Activated CD4-positive, alpha-beta memory T cell treated with anti-CD3 and anti-CD28 coated beads for 36 hours (primary cell): ENCODE results near the gene ZNF630. TPM values are rescaled to one million over a fixed set of nuclear protein-coding genes. Genes with fewer than 3 reads are reported as not detected.
A peak's percentile ranks its signal among the peaks of the same experiment; 100 is the strongest.
"Not testable (repeated sequence)": the region's sequence is repeated elsewhere in the genome, so short reads cannot be mapped to it uniquely, and the experiment has no call there.

ENCODE experiments used
- CTCF ChIA-PET: fragments of 350-600 bp; sonication (Branson Sonifier 250); formaldehyde crosslinking; loops from one replicate; lab custom pipeline; 2021; ENCODE audit warnings: antibody characterized with exemption, inconsistent platforms; lab: Charles Lee
- POLR2A ChIA-PET: fragments of 350-600 bp; sonication (Branson Sonifier 250); formaldehyde crosslinking; loops from one replicate; lab custom pipeline; 2021; ENCODE audit warnings: antibody characterized with exemption; lab: Charles Lee
- DNase-seq: peaks from one replicate; pipeline ENCODE4 v3.0.0-alpha.2; 2020
- H3K27ac Mint-ChIP-seq: one replicate; pipeline ENCODE4 v1.8.0; 2021; ENCODE audit warnings: mixed read lengths
- H3K27me3 Mint-ChIP-seq: one replicate; pipeline ENCODE4 v1.8.0; 2021; ENCODE audit warnings: mixed read lengths
- H3K36me3 Mint-ChIP-seq: one replicate; pipeline ENCODE4 v1.8.0; 2021; ENCODE audit warnings: mixed read lengths
- H3K4me1 Mint-ChIP-seq: one replicate; pipeline ENCODE4 v1.8.0; 2021; ENCODE audit warnings: low read depth, mixed read lengths
- H3K4me3 Mint-ChIP-seq: one replicate; pipeline ENCODE4 v1.8.0; 2021; ENCODE audit warnings: mild to moderate bottlenecking, mixed read lengths
- H3K9me3 Mint-ChIP-seq: one replicate; pipeline ENCODE4 v1.8.0; 2021; ENCODE audit warnings: mixed read lengths
- intact Hi-C: fragments of 100-400 bp; cut with micrococcal nuclease; formaldehyde crosslinking; loops from one replicate; pipeline ENCODE4 v1.15.1; 2023
- total RNA-seq, 2 experiments: library from RNA; stranded (reverse); gene quantifications; one replicate each; pipeline ENCODE4 v1.2.3, GENCODE V29; 2021

The ZNF630 gene
- total RNA-seq, 2 experiments from 2014 or later: 1.5 to 2.4 TPM

DNA sequence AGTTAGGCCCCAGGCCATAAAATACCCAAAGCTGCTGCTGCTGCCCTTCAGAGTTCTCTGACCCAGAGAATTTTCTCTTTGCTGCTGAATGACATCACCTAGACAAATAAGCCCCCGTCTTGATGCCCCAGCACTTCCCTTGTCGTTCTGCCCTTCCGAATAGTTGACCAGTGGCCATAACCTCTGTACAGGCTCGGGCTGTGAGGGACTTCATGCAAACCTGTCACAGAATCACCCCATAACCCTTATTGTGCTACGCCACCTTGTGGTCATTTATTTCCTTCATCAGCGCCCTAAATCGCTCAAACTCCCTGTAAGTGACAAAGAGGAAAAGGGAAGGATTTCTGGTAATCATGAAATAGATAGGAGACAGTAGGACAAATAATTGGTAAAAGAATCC is 45.9 kb downstream of the ZNF630 start:
- Mint-ChIP-seq H3K4me1 (peaks cover 8% of the 10 kb centered on the region), H3K27me3 (no peaks in the 10 kb centered on the region), H3K27ac (no peak overlapping the region), H3K36me3 (no peaks in the 10 kb centered on the region), H3K4me3 (no peak overlapping the region), H3K9me3 (no peaks in the 10 kb centered on the region)
- ChIA-PET CTCF (interaction anchor here (1.7 to 3.0 kb wide), 4 partner anchors 67 to 193 kb away, joined by 5 to 24 read pairs (median 13); partner anchors contain the start of gene ZNF81), POLR2A (no interaction called here)
- peak; percentile 40 for DNase-seq
- intact Hi-C loops: loop anchor here (5.0 kb wide), 1 partner anchor 173 kb away; no protein-coding TSS in a partner anchor

DNA sequence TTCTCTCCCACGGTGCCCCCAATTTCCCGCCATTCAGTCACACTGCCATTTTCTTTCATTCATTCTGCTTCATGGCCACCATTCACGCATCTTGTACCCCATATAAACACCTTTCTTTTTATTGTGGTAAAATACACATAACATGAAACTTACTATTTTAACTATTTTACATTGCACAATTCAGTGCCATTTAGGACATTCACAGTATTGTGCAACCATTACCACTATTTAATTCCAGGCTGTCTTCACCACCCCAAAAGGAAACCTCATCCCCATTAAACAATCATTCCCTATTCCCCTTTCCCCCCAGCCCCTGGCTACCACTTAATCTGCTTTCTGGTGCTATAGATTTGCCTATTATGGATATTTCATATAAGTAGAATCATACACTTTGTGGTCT is 48.7 kb downstream of the ZNF630 start:
- CTCF ChIA-PET: no interaction called here
- POLR2A ChIA-PET: no interaction called here
- Mint-ChIP-seq H3K36me3 (no peaks in the 10 kb centered on the region), H3K27me3 (no peaks in the 10 kb centered on the region), H3K27ac (no peak overlapping the region), H3K9me3 (no peaks in the 10 kb centered on the region), H3K4me1 (peaks cover 8% of the 10 kb centered on the region), H3K4me3 (no peak overlapping the region)
- intact Hi-C loops: loop anchor here (5.0 kb wide), 1 partner anchor 460 kb away; the partner anchor contains the start of gene ARAF
- no peak for DNase-seq

DNA sequence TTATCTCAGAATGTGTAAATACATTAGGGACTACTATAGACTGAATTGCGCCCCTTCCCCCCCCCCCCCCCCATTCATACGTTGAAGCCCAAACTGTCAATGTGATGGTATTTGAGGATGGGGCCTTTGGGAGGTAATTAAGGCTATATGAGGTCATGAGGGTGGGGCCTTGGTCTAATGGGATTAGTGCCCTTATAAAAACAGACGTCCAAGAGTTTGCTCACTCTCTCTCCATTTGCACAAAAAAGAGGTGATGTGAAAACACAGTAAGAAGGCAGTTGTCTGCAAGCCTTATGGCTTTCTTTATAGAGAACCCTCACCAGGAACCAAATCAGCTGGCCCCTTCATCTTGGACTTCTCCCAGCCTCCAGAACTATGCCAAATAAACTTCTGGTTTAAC is 49.3 kb downstream of the ZNF630 start:
- H3K36me3 Mint-ChIP-seq: no peaks in the 10 kb centered on the region
- H3K9me3 Mint-ChIP-seq: no peaks in the 10 kb centered on the region
- H3K4me3 Mint-ChIP-seq: no peak overlapping the region
- H3K27ac Mint-ChIP-seq: no peak overlapping the region
- intact Hi-C loops: loop anchor here (5.0 kb wide), 1 partner anchor 460 kb away; the partner anchor contains the start of gene ARAF
- no peak for DNase-seq
- peaks cover 8% of the 10 kb centered on the region for H3K4me1 Mint-ChIP-seq
- CTCF ChIA-PET: no interaction called here
- POLR2A ChIA-PET: no interaction called here
- no peaks in the 10 kb centered on the region for H3K27me3 Mint-ChIP-seq

DNA sequence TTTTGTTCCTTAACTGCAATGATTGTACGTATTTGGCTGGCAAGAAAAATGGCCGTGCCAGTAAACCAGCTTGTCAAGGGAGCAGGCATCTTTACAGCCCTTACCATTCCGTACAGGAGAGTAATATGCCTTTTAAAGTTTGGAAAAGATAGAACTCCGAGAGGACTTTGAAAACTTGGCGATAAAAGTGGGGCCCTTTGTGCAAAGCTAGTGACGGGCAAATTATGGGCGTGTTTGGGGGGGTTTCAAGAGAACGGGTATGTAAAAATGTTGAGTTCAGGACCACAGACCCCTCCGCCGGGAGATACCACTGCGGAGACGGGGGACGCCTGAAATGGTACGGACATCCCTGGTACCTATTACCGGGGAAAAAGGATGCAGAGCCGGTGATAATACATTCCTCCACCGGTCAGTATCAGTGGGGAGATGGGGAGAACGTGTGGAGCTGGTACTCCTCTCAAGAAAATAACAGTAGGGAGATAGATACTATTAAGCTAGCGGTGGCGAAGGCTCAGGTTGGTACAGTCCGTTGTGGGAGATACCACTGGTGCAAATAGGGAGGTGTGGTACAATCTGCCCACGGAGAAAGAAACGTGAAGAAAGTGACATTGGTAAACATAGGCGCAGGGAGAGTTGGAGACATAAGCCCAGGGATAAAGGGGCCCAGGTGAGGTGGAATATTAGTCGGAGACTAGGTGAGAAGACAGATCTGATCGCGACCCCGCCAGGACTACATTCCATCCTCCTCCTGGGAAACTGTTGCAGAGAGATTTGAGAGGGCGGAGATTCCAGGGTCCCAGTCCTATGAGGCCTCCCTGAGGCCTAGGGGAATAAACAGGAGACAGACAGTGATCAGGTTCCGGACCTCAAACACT is 50.2 kb downstream of the ZNF630 start:
- Mint-ChIP-seq H3K27ac (peak overlapping the region; percentile 95), H3K27me3 (no peaks in the 10 kb centered on the region), H3K36me3 (no peaks in the 10 kb centered on the region), H3K4me1 (peaks cover 8% of the 10 kb centered on the region), H3K4me3 (peak overlapping the region; percentile 88), H3K9me3 (no peaks in the 10 kb centered on the region)
- peak; percentile 79 for DNase-seq
- intact Hi-C loops: loop anchor here (2.0 to 5.0 kb wide), 3 partner anchors 362 to 538 kb away; partner anchors contain the start of genes ARAF, UXT and ZNF41
- ChIA-PET POLR2A (interaction anchor here (1.3 kb wide), 1 partner anchor 185 kb away, joined by 3 read pairs; the partner anchor contains the start of gene ZNF81), CTCF (no interaction called here)

DNA sequence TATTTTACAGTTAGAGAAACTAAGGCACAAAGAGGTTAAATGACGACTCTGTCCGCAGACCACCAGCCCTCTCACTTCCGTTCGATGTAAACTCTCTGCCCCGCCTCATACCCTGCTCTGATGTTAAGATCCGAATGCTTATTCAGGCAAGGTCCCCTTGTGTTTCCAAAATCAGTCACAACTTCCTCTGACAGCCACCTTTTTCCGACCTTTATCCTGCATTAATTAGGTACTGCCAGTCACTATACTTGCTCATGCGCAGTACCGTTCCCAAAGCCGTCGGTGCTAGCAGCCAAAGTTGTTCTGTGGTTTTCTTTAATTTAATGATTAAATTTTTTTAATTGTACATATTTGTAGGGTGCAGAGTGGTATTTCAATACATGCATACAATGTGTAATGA is 51.0 kb downstream of the ZNF630 start:
- intact Hi-C loops: loop anchor here (2.0 to 5.0 kb wide), 3 partner anchors 362 to 538 kb away; partner anchors contain the start of genes ARAF, UXT and ZNF41
- POLR2A ChIA-PET: interaction anchor here (1.3 kb wide), 1 partner anchor 184 kb away, joined by 3 read pairs; the partner anchor contains the start of gene ZNF81
- peak; percentile 53 for DNase-seq
- H3K27me3 Mint-ChIP-seq, CTCF ChIA-PET, H3K9me3 Mint-ChIP-seq, H3K4me1 Mint-ChIP-seq, H3K36me3 Mint-ChIP-seq: not testable (repeated sequence)
- Mint-ChIP-seq H3K27ac (peak overlapping the region; percentile 45), H3K4me3 (peak overlapping the region; percentile 88)

DNA sequence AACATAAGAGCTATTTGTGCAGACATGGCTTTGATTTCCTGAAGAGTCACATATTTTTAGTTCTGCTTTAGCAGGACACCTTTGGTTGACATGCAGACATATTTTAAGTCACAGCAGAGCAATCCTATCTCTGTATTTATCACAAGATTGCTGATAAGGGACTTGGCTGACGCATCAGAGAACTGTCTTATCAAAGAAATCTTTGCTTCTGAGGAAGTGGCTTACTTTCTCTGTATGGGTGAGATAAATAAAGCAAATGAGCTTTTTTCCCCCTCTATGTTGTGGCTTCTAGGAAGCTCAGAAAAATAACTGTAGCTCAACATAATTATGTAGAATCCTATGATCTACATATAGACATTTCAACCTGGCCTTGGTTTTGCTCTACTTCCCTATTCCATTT is 51.5 kb downstream of the ZNF630 start:
- H3K9me3 Mint-ChIP-seq, H3K27me3 Mint-ChIP-seq, H3K27ac Mint-ChIP-seq, H3K4me3 Mint-ChIP-seq, POLR2A ChIA-PET, H3K36me3 Mint-ChIP-seq, DNase-seq, H3K4me1 Mint-ChIP-seq, CTCF ChIA-PET: not testable (repeated sequence)
- intact Hi-C loops: loop anchor here (2.0 to 5.0 kb wide), 3 partner anchors 361 to 537 kb away; partner anchors contain the start of genes ARAF, UXT and ZNF41

DNA sequence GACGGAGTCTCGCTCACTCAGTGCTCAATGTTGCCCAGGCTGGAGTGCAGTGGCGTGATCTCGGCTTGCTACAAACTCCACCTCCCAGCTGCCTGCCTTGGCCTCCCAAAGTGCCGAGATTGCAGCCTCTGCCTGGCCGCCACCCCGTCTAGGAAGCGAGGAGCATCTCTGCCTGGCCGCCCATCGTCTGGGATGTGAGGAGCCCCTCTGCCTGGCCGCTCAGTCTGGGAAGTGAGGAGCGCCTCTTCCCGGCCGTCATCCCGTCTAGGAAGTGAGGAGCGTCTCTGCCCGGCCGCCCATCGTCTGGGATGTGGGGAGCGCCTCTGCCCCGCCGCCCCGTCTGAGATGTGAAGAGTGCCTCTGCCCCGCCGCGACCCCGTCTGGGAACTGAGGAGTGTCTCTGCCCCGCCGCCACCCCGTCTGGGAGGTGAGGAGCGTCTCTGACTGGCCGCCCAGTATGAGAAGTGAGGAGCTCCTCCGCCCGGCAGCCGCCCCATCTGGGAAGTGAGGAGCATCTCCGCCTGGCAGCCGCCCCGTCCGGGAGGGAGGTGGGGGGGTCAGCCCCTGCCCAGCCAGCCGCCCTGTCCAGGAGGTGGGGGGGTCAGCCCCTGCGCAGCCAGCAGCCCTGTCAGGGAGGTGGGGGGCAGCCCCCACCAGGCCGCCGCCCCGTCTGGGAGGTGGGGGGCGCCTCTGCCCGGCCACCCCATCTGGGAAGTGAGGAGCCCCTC is 54.7 kb downstream of the ZNF630 start:
- H3K9me3 Mint-ChIP-seq, H3K36me3 Mint-ChIP-seq, H3K27ac Mint-ChIP-seq, DNase-seq, H3K4me3 Mint-ChIP-seq, POLR2A ChIA-PET, CTCF ChIA-PET, H3K4me1 Mint-ChIP-seq, H3K27me3 Mint-ChIP-seq, intact Hi-C loops: not testable (repeated sequence)

DNA sequence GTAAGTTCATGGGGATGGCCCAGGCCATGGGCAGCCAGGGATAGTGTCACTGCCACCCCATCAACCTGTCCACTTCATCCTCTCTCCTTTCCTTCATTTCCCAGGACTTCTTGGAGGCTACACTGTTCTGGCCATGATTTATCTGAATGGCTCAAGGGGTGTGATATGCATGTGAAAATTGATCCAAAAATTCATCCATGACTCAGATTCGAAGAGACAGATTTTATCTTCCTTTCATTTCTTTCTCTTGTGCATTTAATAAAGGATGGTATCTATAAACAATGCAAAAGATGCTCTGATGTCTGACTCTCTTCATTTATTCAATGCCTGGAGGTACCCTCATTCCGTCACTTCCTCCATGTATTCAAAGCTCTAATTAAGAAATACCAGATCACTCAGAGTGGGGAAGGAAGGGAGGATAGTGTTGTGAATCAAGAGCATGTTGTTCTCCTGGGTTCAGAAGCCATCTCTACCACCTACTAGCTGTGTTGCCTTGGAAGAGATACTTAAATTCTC is 61.9 kb downstream of the ZNF630 start:
- H3K27ac Mint-ChIP-seq, H3K4me1 Mint-ChIP-seq, H3K9me3 Mint-ChIP-seq, DNase-seq, H3K36me3 Mint-ChIP-seq, CTCF ChIA-PET, POLR2A ChIA-PET, H3K4me3 Mint-ChIP-seq, intact Hi-C loops, H3K27me3 Mint-ChIP-seq: not testable (repeated sequence)

Other genes starting within 250 kb of the ZNF630 start
- 1 to 10 TPM; 6.0 to 7.2 TPM for gene ZNF81, start 234.7 kb downstream of the ZNF630 start, total RNA-seq
- gene ZNF182, start 67.7 kb downstream of the ZNF630 start, total RNA-seq: 1 to 10 TPM; 6.5 to 7.1 TPM
- not detected for gene SPACA5, start 64.7 kb downstream of the ZNF630 start, total RNA-seq
- not detected for gene SPACA5B, start 59.0 kb upstream of the ZNF630 start, total RNA-seq
- gene SSX5, start 125.2 kb upstream of the ZNF630 start, total RNA-seq: not detected
- not detected for gene SSX1, start 183.8 kb upstream of the ZNF630 start, total RNA-seq